ENCODE data around the gene ATG2A. TPM values are rescaled to one million over a fixed set of nuclear protein-coding genes. Genes with fewer than 3 reads are reported as not detected.

The ATG2A gene
- total and polyA plus RNA-seq, 10 of the 15 experiments (the other 5 are each of a cell fraction or from before 2014, with no cell fraction given) = 0.08 to 19.0 (median 4.6) TPM

DNA sequence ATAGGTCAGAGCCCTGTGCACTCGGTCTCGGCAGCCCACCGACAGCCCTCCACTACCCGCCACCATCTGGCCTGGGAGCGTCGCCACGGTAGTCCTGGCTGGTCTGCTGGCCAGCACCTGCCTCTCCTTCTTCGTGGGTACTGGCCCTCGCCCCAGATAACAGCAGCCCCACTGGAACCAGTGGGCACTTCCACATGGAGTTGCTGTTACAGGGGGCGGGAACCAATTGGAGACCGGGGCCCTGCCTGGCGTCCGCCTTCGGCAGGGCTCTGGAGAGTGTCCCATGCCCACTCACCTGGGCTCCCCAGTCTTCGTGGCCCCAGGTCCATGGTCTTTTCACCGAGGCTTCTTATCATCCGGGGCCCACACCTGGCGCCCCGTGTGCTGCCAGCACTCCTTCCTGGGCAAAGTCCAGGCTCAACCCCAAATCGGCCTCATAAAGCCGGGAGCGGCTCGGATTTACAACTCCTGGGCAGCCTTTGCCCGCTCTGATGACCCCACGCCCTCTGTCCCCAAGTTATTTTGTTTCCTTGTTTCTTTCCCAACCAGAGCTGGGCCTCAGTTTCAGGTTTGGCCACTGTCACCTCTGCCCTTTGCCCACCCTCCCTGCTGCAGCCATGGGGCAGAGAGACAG lies 25.7 kb downstream of the ATG2A start:
- FAIRE-seq (no peak), DNase-seq (ENCODE audit: low read depth, low spot score) (no peak), ATAC-seq (no peak)
- 63% methylated on average over 25 of the region's 25 CpGs for WGBS (ENCODE audit: insufficient coverage, insufficient replicate concordance, low lambda C conversion rate, missing lambda C conversion rate)
- RAD21 ChIA-PET (ENCODE audit: unreplicated experiment) = interaction anchor here (0.8 to 5.7 kb wide), 4 partner anchors 22 to 43 kb away, joined by 3 to 101 read pairs (median 34); no protein-coding TSS in a partner anchor
- no peak overlapping the region for H3K9ac ChIP-seq (ENCODE audit: control insufficient read depth, insufficient read depth, low read length)
- in situ Hi-C loops (cut with MboI) = loop anchor here (5.0 kb wide), 1 partner anchor 44 kb away; no protein-coding TSS in a partner anchor
- peaks cover 12% of the 10 kb centered on the region for H3K4me1 ChIP-seq (ENCODE audit: control insufficient read depth, insufficient read depth, low read length)
- no peak overlapping the region for H2AFZ ChIP-seq (ENCODE audit: control insufficient read depth, low read depth, low read length)
- CTCF ChIA-PET = interaction anchor here (0.5 to 30.0 kb wide), 6 partner anchors 11 to 275 kb away, joined by 3 to 1208 read pairs (median 22); partner anchors contain the start of genes CDC42BPG and EHD1
- no peak overlapping the region for H3K4me2 ChIP-seq (ENCODE audit: control insufficient read depth, insufficient read depth)
- no peaks in the 10 kb centered on the region for H3K79me2 ChIP-seq (ENCODE audit: control insufficient read depth, insufficient read depth, low read length)
- H3K9me3 ChIP-seq (replicated peaks; ENCODE audit: control insufficient read depth, insufficient read depth, low read length) = no peaks in the 10 kb centered on the region
- H3K27ac ChIP-seq (ENCODE audit: control insufficient read depth, insufficient read depth) = no peak overlapping the region
- intact Hi-C loops (cut with micrococcal nuclease; ENCODE audit: unreplicated experiment) = no loop called here
- no peaks in the 10 kb centered on the region for H4K20me1 ChIP-seq (ENCODE audit: control insufficient read depth, insufficient read depth)
- POLR2A ChIA-PET = interaction anchor here (1.1 to 19.9 kb wide), 2 partner anchors 33 to 44 kb away, joined by 3 to 620 read pairs; no protein-coding TSS in a partner anchor
- H3K4me3 ChIP-seq = no peak overlapping the region
- SMC1A ChIA-PET (ENCODE audit: uncharacterized antibody, unreplicated experiment) = interaction anchor here (0.6 to 7.2 kb wide), 5 partner anchors 11 to 43 kb away, joined by 3 to 138 read pairs (median 12); no protein-coding TSS in a partner anchor
- H3K36me3 ChIP-seq (ENCODE audit: control insufficient read depth in 2 of 2, insufficient read depth in 2 of 2, low read length in 1 of 2) = no peaks in the 10 kb centered on the region
- no TSS peak for BruUV-seq (replicated peaks)
- no peaks in the 10 kb centered on the region for H3K27me3 ChIP-seq (replicated peaks in 1 of 2; ENCODE audit: control insufficient read depth in 2 of 2, insufficient read depth in 2 of 2, low read length in 1 of 2)
- TF ChIP-seq RAD51 (IDR thresholded peaks at IDR 0.05) (no peak), ZNF274 (IDR thresholded peaks at IDR 0.05; ENCODE audit: insufficient read depth, insufficient read length) (no peak), STAT1 (conservative IDR thresholded peaks at IDR 0.05) (no peak), ZNF592 (IDR thresholded peaks at IDR 0.05) (no peak), STAT3 (IDR thresholded peaks at IDR 0.05; ENCODE audit: low read depth, low read length) (no peak), TCF3 (IDR thresholded peaks at IDR 0.05; ENCODE audit: borderline replicate concordance, insufficient read depth, low read depth, low read length) (no peak), IKZF1 (conservative IDR thresholded peaks at IDR 0.05) (no peak), ATF3 (IDR thresholded peaks at IDR 0.05; ENCODE audit: borderline replicate concordance, extremely low read depth, low read depth, low read length) (no peak), SMAD5 (IDR thresholded peaks at IDR 0.05; ENCODE audit: low read depth) (no peak), HCFC1 (IDR thresholded peaks at IDR 0.05; ENCODE audit: low read length) (no peak)
- TF ChIP-seq, protein P1, sequence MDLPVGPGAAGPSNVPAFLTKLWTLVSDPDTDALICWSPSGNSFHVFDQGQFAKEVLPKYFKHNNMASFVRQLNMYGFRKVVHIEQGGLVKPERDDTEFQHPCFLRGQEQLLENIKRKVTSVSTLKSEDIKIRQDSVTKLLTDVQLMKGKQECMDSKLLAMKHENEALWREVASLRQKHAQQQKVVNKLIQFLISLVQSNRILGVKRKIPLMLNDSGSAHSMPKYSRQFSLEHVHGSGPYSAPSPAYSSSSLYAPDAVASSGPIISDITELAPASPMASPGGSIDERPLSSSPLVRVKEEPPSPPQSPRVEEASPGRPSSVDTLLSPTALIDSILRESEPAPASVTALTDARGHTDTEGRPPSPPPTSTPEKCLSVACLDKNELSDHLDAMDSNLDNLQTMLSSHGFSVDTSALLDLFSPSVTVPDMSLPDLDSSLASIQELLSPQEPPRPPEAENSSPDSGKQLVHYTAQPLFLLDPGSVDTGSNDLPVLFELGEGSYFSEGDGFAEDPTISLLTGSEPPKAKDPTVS (IDR thresholded peaks at IDR 0.05; ENCODE audit: low read depth, low read length) = no peak
- TF ChIP-seq, protein P2, sequence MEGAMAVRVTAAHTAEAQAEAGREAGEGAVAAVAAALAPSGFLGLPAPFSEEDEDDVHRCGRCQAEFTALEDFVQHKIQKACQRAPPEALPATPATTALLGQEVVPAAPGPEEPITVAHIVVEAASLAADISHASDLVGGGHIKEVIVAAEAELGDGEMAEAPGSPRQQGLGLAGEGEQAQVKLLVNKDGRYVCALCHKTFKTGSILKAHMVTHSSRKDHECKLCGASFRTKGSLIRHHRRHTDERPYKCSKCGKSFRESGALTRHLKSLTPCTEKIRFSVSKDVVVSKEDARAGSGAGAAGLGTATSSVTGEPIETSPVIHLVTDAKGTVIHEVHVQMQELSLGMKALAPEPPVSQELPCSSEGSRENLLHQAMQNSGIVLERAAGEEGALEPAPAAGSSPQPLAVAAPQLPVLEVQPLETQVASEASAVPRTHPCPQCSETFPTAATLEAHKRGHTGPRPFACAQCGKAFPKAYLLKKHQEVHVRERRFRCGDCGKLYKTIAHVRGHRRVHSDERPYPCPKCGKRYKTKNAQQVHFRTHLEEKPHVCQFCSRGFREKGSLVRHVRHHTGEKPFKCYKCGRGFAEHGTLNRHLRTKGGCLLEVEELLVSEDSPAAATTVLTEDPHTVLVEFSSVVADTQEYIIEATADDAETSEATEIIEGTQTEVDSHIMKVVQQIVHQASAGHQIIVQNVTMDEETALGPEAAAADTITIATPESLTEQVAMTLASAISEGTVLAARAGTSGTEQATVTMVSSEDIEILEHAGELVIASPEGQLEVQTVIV (IDR thresholded peaks at IDR 0.05; ENCODE audit: borderline replicate concordance, partially characterized antibody) = no peak
- TF ChIP-seq, protein P3, sequence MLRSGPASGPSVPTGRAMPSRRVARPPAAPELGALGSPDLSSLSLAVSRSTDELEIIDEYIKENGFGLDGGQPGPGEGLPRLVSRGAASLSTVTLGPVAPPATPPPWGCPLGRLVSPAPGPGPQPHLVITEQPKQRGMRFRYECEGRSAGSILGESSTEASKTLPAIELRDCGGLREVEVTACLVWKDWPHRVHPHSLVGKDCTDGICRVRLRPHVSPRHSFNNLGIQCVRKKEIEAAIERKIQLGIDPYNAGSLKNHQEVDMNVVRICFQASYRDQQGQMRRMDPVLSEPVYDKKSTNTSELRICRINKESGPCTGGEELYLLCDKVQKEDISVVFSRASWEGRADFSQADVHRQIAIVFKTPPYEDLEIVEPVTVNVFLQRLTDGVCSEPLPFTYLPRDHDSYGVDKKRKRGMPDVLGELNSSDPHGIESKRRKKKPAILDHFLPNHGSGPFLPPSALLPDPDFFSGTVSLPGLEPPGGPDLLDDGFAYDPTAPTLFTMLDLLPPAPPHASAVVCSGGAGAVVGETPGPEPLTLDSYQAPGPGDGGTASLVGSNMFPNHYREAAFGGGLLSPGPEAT (IDR thresholded peaks at IDR 0.05; ENCODE audit: low read depth) = no peak
